ENCODE measurements around the gene OPN1LW.
"Not testable (repeated sequence)": the region's sequence is repeated elsewhere in the genome, so short reads cannot be mapped to it uniquely, and the experiment has no call there.

OPN1LW gene

GRCh38 chrX:154144010-154144409 is at the start of gene OPN1LW:
Gene OPN1LW (plus strand): TSS chrX:154144243. CDS start chrX:154144284, 41 bp downstream.
- DNase-seq (ENCODE audit: low read depth), result not testable (repeated sequence)

GRCh38 chrX:154094833-154095232 is 49.2 kb upstream of the OPN1LW start:
- DNase-seq (ENCODE audit: low read depth), result no peak

- no peak for DNase-seq (ENCODE audit: low read depth)
These were observed 47.7 kb upstream of the OPN1LW start for GRCh38 chrX:154096140-154097002.

- no peak for DNase-seq (ENCODE audit: low read depth)
These were observed 46.9 kb upstream of the OPN1LW start for GRCh38 chrX:154097003-154097588.

- DNase-seq (ENCODE audit: low read depth), result peak; percentile 50
These were observed 46.2 kb upstream of the OPN1LW start, which contains the start of gene MECP2 for GRCh38 chrX:154097589-154098541. Gene MECP2 (minus strand): TSS chrX:154097717.

GRCh38 chrX:154098551-154098950 is 45.5 kb upstream of the OPN1LW start:
- DNase-seq (ENCODE audit: low read depth), result no peak

- no peak for DNase-seq (ENCODE audit: low read depth)
These were observed 30.3 kb upstream of the OPN1LW start for GRCh38 chrX:154113729-154114128.

GRCh38 chrX:154114652-154115051 is 29.4 kb upstream of the OPN1LW start:
- DNase-seq (ENCODE audit: low read depth), result no peak

- no peak for DNase-seq (ENCODE audit: low read depth)
These were observed 29.0 kb upstream of the OPN1LW start for GRCh38 chrX:154115071-154115470.

GRCh38 chrX:154115750-154116149 is 28.3 kb upstream of the OPN1LW start:
- no peak for DNase-seq (ENCODE audit: low read depth)

GRCh38 chrX:154116426-154117211 is 27.4 kb upstream of the OPN1LW start:
- DNase-seq (ENCODE audit: low read depth), result no peak

GRCh38 chrX:154117566-154117965 is 26.5 kb upstream of the OPN1LW start:
- DNase-seq (ENCODE audit: low read depth), result no peak

GRCh38 chrX:154120567-154120966 is 23.5 kb upstream of the OPN1LW start:
- DNase-seq (ENCODE audit: low read depth), result no peak

- DNase-seq (ENCODE audit: low read depth), result no peak
These were observed 22.8 kb upstream of the OPN1LW start for GRCh38 chrX:154121207-154121606.

GRCh38 chrX:154121961-154122360 is 22.1 kb upstream of the OPN1LW start:
- no peak for DNase-seq (ENCODE audit: low read depth)

GRCh38 chrX:154123241-154124219 is 20.5 kb upstream of the OPN1LW start:
- no peak for DNase-seq (ENCODE audit: low read depth)

GRCh38 chrX:154125391-154126040 is 18.5 kb upstream of the OPN1LW start:
- no peak for DNase-seq (ENCODE audit: low read depth)

GRCh38 chrX:154126101-154126500 is 17.9 kb upstream of the OPN1LW start:
- DNase-seq (ENCODE audit: low read depth), result no peak

GRCh38 chrX:154131955-154132354 is 12.1 kb upstream of the OPN1LW start:
- no peak for DNase-seq (ENCODE audit: low read depth)

- DNase-seq (ENCODE audit: low read depth), result no peak
These were observed 11.7 kb upstream of the OPN1LW start for GRCh38 chrX:154132366-154132765.
